Cardiac septum (tissue), 1 donor: ENCODE measurements around the gene PIGZ. TPM values are rescaled to one million over a fixed set of nuclear protein-coding genes. Genes with fewer than 3 reads are reported as not detected.

Source experiments
- DNase-seq: peaks from one replicate; pipeline ENCODE4 v3.0.0-alpha.2; 2020; ENCODE audit warnings: low spot score
- intact Hi-C: fragments of 100-400 bp; cut with DNase I; formaldehyde crosslinking; loops from one replicate; pipeline ENCODE4 v1.14.0; 2022
- total RNA-seq: library from RNA; stranded (reverse); fragmentation: NEBNext Ultra II Directional; extraction: Animal tissue kit (Norgen Biotek cat#: 25700); gene quantifications from one replicate; pipeline ENCODE4 v1.2.1, GENCODE V29; 2021
- donor health status: DM: no; HTN: no; CAD: no.

PIGZ gene
- total RNA-seq, 1 donor from 2014 or later: 5.9 TPM

- DNase-seq: peak; percentile 38
- intact Hi-C loops: no loop called here
Measured at GRCh38 chr3:196987022-196987421, 18.4 kb upstream of the PIGZ start.

DNA sequence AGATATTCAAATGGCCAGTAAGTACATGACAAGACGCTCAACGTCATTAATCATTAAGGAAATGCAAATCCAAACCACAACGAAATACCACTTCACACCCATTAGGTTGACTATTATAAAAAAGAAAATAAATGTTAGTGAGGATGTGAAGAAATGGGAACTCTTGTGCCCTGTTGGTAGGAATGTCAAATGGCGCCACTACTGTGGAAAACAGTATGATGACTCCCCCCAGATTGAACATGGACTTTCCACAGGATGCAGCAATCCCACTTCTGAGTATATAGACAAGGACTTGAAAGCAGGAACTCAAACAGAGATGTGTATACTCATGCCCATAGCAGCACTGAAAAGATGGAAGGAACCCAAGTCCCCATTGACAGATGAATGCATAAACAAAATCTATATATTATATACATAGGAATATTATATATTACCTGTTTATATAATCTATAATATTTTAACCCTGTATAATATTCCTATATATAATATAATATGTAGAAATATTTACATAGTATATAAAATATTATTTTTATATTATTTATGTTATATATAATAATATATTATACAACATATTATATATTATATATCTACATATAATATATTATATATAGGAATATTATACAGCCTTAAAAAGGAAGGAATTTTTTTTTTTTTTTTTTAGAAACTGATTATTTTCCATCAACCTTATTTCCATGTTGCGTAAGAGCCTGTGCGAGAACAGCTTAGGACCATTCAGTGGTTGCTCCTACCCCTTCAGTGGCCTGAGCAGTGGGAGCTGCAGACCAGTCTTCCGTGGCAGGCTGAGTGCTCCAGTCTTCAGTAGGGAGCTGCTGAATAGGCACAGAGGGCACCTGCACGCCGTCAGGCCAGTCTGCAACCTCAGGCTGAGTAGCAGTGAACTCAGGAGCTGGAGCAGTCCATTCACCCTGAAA lies 17.6 kb upstream of the PIGZ start:
- intact Hi-C loops: no loop called here
- no peak for DNase-seq

- peak; percentile 50 for DNase-seq
- intact Hi-C loops: no loop called here
Measured at GRCh38 chr3:196985298-196985697, 16.7 kb upstream of the PIGZ start.

- intact Hi-C loops: no loop called here
- no peak for DNase-seq
Measured at GRCh38 chr3:196983186-196983585, 14.6 kb upstream of the PIGZ start.

DNA sequence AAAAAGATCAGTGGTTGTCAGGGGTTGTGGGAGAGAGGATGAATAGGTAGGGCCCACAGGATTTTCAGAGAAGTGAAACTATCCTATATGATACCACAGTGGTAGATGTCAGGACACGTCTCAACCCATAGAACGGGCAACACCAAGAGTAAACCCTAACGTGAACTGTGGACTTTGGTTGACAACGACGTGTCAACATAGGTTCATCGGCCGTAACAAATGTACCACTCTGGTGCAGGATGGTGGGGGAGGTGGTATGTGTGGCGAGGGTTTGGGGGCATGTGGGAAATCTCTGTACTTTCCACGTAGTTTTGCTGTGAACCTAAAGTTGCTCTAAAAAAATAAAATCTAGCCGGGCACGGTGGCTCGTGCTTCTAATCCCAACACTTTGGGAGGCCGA lies 13.0 kb upstream of the PIGZ start:
- peak; percentile 55 for DNase-seq
- intact Hi-C loops: no loop called here

GRCh38 chr3:196979545-196979944 lies 10.9 kb upstream of the PIGZ start:
- DNase-seq: peak; percentile 38
- intact Hi-C loops: loop anchor here (5.0 kb wide), 1 partner anchor 208 kb away; no protein-coding TSS in a partner anchor

DNA sequence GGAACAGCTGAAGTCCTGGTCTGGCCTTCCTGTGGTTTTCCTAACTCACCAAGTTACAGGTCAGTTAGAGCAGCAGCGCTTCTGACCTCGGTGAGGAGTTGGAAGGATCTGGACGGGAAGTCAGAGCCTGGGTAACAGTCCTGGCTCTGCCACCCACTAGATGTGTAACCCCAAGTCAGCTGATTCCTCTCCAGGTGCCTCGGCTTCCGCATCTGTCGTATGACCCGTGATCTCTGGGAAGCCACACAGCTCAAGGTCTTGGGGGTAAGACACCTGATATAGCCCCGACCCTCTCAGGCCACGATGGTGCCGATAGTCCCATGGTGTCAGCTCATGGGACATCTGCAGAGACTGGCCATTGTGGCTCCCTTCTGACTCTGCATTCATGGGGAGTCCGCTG lies 8.3 kb upstream of the PIGZ start:
- intact Hi-C loops: loop anchor here (5.0 kb wide), 1 partner anchor 210 kb away; no protein-coding TSS in a partner anchor
- DNase-seq: peak; percentile 67

- intact Hi-C loops: loop anchor here (5.0 kb wide), 1 partner anchor 212 kb away; no protein-coding TSS in a partner anchor
- DNase-seq: peak; percentile 61
Measured at GRCh38 chr3:196975349-196975748, 6.7 kb upstream of the PIGZ start.

GRCh38 chr3:196974661-196975060 lies 6.0 kb upstream of the PIGZ start:
- intact Hi-C loops: loop anchor here (5.0 kb wide), 2 partner anchors 213 to 367 kb away; no protein-coding TSS in a partner anchor
- DNase-seq: peak; percentile 9

DNA sequence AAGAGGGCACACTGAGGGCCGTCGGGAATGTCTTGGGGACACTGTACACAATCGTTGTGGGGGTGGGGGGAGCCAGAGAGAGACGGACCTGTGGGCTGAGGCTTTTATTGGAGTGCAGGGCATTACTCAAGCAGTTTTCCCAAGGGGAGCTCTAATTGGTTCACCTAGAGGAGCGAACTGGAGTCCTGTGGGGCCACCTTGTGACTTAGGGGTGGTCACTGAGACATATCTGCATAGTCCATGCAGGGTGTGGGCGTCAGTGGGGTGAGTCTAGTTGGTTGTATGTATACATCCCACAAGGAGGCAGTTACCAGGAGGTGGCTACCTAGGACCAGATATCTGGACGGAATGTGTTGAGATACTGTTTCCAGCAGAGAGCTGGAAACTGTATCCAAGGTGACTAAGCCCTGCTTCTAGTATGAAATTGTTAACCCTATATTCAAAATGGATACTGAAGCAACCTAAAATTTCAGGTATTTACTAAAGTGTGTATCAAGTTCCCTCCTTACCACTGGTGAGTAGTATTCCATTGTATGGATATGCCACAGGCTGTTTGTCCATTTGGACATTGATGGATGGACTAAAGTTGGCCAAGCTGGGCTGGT lies 2.6 kb upstream of the PIGZ start:
- DNase-seq: no peak
- intact Hi-C loops: loop anchor here (5.0 kb wide), 1 partner anchor 364 kb away; no protein-coding TSS in a partner anchor

GRCh38 chr3:196970547-196971093 lies 2.0 kb upstream of the PIGZ start:
- intact Hi-C loops: loop anchor here (5.0 kb wide), 1 partner anchor 363 kb away; no protein-coding TSS in a partner anchor
- DNase-seq: no peak

DNA sequence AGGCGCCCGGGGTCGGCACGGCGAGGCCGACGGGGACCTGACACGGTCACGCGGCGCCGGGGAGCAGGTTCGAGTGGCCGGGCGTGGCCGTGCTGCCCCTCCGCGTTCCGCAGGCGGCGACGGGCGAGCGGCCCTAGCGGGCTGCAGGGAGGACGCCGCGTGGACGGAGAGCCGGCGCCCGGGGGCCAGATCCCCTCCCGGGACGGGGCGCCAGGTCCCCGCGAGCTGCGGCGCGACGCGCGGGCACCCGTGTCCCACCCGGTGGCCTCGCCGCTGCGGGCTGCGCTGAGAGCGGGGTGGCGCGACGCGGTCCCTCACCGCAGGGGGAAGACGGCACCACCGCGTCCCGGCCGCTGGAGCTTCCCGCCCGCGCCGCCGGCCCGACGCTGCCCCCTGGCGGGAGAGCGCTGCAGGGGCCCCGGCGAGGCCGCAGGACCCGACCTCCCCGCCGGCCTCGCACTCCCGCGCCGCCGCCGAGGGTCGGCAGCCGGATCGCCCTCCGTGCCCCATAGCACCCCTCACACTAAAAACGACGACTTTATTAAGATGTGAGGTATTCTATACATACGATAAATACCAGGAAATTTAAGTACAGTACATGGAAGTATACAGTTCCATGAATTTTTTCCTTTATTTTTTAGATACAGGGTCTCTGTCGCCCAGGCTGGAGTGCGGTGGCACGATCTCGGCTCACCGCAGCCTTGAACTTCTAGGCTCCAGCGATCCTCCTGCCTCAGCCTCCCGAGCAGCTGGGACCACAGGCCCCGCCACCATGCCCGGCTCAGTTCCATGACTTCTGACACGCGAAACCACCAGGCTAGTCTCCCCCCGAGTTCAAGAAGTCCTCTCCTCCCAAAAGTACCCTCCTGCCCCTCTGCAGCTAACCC lies 1.3 kb upstream of the PIGZ start:
- DNase-seq: peak; percentile 85
- intact Hi-C loops: loop anchor here (2.0 to 5.0 kb wide), 2 partner anchors 131 to 363 kb away; no protein-coding TSS in a partner anchor

- DNase-seq: no peak
- intact Hi-C loops: loop anchor here (2.0 kb wide), 1 partner anchor 130 kb away; no protein-coding TSS in a partner anchor
Measured at GRCh38 chr3:196969134-196969659, 564 bp upstream of the PIGZ start.

DNA sequence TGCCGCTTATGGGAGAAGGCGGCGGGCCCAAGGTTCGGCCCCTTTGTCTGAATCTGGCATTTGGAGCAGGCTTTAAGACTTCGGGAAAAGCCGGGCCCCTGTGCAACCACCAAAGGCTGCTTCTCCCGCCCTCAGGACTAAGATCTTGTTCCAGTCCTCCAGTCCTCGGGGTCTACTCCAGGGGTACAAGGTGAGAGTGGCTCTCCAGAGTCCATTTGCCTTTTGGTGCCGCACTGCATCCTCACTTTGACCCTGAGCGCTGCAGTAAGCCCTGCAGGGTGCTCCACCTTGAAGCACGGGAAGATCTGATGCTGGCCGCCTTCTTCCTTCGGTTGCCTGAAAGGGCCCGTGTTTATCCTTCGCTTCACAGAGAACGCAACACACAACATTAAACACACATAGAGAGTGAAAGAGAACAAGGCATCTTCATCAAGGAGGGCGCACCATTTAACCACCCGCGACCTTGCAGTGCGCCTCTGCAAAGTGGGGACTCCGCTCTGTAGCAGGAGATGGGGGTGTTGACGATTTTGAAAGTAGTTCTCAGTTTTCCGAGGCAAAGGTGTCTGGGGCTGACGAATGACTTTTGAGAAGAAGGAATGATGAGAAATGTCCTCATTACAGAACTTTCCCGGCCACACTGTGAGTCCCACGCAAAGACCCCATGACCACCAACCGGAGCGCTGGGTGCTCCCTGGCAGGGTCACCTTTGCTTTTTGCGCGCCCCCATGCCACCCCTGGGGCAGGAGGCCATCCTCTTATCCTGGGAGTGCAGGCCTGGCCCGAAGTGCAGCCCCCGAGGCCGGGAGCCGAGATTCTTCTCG lies 1.0 kb downstream of the PIGZ start:
- intact Hi-C loops: loop anchor here (2.0 kb wide), 1 partner anchor 129 kb away; no protein-coding TSS in a partner anchor
- no peak for DNase-seq

GRCh38 chr3:196966526-196967401 lies 1.9 kb downstream of the PIGZ start:
- intact Hi-C loops: no loop called here
- no peak for DNase-seq

DNA sequence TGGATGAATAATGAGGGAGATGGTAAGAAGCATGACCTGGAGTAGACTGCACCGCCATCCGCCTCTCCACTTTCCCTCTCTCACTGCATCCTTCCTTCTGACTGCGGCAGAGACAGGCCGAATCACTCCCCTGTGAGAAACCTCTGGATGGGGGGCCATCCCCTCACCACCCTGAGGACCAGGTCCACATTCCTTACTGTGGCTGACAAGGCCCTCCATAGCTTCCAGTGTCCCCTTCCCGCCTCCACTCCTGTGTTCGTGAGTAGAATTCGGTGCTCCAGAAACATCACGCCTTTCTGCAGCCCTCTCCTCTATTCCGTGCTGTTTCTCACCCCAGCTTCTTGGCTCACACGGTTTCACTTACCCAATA lies 2.8 kb downstream of the PIGZ start:
- DNase-seq: no peak
- intact Hi-C loops: no loop called here

DNA sequence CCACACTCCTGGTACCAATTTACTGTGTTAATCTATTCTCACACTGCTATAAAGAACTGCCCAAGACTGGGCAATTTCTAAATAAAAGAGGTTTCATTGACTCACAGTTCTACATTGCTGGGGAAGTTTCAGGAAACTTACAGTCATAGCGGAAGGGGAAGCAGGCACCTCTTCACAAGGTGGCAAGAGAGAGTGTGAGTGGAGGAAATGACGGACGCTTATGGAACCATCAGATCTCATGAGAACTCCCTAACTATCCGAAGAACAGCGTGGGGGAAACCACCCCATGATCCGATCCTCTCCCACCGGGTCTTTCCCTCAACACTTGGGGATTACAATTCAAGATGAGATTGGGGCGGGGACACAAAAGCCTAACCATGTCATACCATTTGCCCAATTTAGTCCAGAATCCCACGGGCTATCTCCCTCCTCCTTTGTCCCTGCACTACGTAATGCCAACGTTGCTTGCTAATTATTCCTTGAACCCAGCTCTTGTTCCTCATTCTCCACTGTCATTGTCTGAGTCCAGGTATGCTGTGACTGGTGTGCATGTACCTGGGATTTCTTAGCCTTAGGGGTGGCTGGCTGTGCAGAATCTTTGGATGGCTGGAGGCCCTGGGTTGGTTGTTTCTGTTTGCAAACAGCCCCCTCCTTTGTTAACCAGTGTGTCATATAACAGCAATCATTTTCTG lies 3.4 kb downstream of the PIGZ start:
- intact Hi-C loops: no loop called here
- no peak for DNase-seq
